SH-SY5Y (cell line): ENCODE data around the gene GRID2.

ENCODE experiments used
- GATA2 ChIP-seq: IDR thresholded peaks from 2 replicates; pipeline ENCODE4 v1.6.1; 2011; ENCODE audit warnings: mild to moderate bottlenecking, low read depth, low read length
- GATA3 ChIP-seq: IDR thresholded peaks from 2 replicates; pipeline ENCODE4 v1.6.1; 2011; ENCODE audit warnings: low read depth, mild to moderate bottlenecking, low read length, moderate library complexity

DNA sequence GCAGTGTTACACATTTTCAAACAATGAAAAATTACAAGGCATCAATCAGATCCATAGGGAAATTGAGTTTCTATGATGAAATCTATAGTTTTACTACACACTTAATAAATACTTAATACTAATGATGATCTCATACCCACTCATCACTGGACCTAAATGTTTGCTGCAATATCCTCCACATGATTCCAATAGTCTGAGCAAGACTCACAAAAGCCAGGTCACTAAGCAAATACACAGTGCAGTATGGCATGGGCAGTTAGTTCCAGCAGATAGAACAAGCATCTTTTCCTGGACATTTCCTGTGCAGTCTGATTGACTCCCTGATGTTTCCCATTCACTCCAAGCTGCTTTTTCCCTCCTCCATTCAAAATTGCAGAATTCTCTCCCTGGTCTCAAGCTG is 1415.8 kb downstream of the GRID2 start:
- TF ChIP-seq GATA2 (no peak), GATA3 (no peak)
